ENCODE measurements around the gene SERPINE1. TPM values are rescaled to one million over a fixed set of nuclear protein-coding genes. Genes with fewer than 3 reads are reported as not detected.

SERPINE1 gene
- total and polyA plus RNA-seq, 2 of the 4 experiments (the other 2 are of a cell fraction) = 1,441 to 2,783 TPM

- BruUV-seq (replicated peaks) = no TSS peak
- Histone ChIP-seq H3K27me3 (ENCODE audit: control insufficient read depth, insufficient read depth, low read length) (no peaks in the 10 kb centered on the region), H3K4me2 (ENCODE audit: low read depth, low read length) (peak overlapping the region; percentile 25; the same call in 1 of the 2 replicates), H3K9me3 (ENCODE audit: control insufficient read depth, insufficient read depth, low read length) (no peaks in the 10 kb centered on the region), H3K4me3 (ENCODE audit: insufficient read depth, low read depth, low read length) (no peak overlapping the region), H4K8ac (ENCODE audit: low read depth in 2 of 2, low read length in 2 of 2) (peak overlapping the region; percentile 53 to 85; a peak in 3 of 4 replicates), H3K36me3 (ENCODE audit: control insufficient read depth, insufficient read depth, low read length) (no peaks in the 10 kb centered on the region), H3K18ac (ENCODE audit: low read depth, low read length) (peak overlapping the region; percentile 82; the same call in 1 of the 2 replicates), H3K79me1 (ENCODE audit: low read depth in 1 of 2, low read length in 2 of 2) (peaks cover 11 to 58% of the 10 kb centered on the region in 2 experiments), H4K91ac (ENCODE audit: insufficient read depth, low read depth, low read length) (peak overlapping the region; percentile 99), H3K14ac (replicated peaks; ENCODE audit: low read depth, low read length) (peak overlapping the region; percentile 92), H3K9me1 (ENCODE audit: insufficient read depth, low read length) (peaks cover 18% of the 10 kb centered on the region), H2BK15ac (ENCODE audit: low read depth, low read length) (peak overlapping the region; percentile 69), H2AK5ac (ENCODE audit: low read depth, low read length) (peak overlapping the region; percentile 99), H3K23ac (ENCODE audit: low read depth, low read length) (0 out of 2 replicates have a peak overlapping the region, but pooled peaks have one; percentile 1), H2BK5ac (ENCODE audit: low read depth, low read length, poor library complexity, severe bottlenecking) (peak overlapping the region; percentile 99), H2BK20ac (ENCODE audit: low read depth, low read length) (peak overlapping the region; percentile 97), H4K20me1 (ENCODE audit: insufficient read depth, low read length) (no peaks in the 10 kb centered on the region; the same call in 1 of the 2 replicates), H3K56ac (ENCODE audit: extremely low read depth, insufficient read depth, low read length) (peak overlapping the region; percentile 75), H2AK9ac (replicated peaks; ENCODE audit: low read depth, low read length, poor library complexity) (peak overlapping the region; percentile 89), H3K4ac (ENCODE audit: low read depth, low read length) (peak overlapping the region; percentile 99), H3K4me1 (ENCODE audit: control insufficient read depth, insufficient read depth, low read length) (peaks cover 23% of the 10 kb centered on the region), H2AFZ (replicated peaks; ENCODE audit: low read length, poor library complexity) (no peak overlapping the region), H2BK120ac (ENCODE audit: low read depth, low read length) (peak overlapping the region; percentile 99), H3K9ac (ENCODE audit: low read depth, low read length) (peak overlapping the region; percentile 41; the same call in 1 of the 2 replicates), H4K5ac (ENCODE audit: low read depth, low read length) (peak overlapping the region; percentile 69; the same call in 1 of the 2 replicates), H3K27ac (ENCODE audit: insufficient read depth, low read length) (peak overlapping the region; percentile 57)
- no peak for DNase-seq
- ATAC-seq (ENCODE audit: low read depth) = no peak
- intact Hi-C loops (cut with micrococcal nuclease) (no loop called here), in situ Hi-C loops (cut with MboI; ENCODE audit: low sequenced_read_pairs) (loop anchor here (25.0 kb wide), 1 partner anchor 665 kb away; the partner anchor contains the start of genes MEPCE, PPP1R35 and ZCWPW1), dilution Hi-C loops (cut with HindIII; ENCODE audit: low sequenced_read_pairs, unreplicated experiment) (no loop called here)
- POLR2A ChIA-PET (ENCODE audit: unreplicated experiment) = no interaction called here
- no CpG with 5 or more reads among the region's 6 CpGs for WGBS, 2 experiments (ENCODE audit: extremely low coverage in 2 of 2, insufficient read length in 1 of 2)
- CTCF ChIA-PET = interaction anchor here (1.2 to 1.4 kb wide), 2 partner anchors 8 to 25 kb away, joined by 3 to 4 read pairs; partner anchors contain the start of gene SERPINE1
- no peak for TF ChIP-seq NFE2L2 (IDR thresholded peaks at IDR 0.05; ENCODE audit: low read depth, low read length)
- TF ChIP-seq BHLHE40 (IDR thresholded peaks at IDR 0.05; ENCODE audit: low read depth, low read length) = no peak
- TF ChIP-seq ELK1 (IDR thresholded peaks at IDR 0.05; ENCODE audit: borderline replicate concordance, low read depth, low read length) = no peak
- no peak for TF ChIP-seq POLR2A (IDR thresholded peaks at IDR 0.05; ENCODE audit: low read depth, low read length)
- no peak for TF ChIP-seq RFX5 (IDR thresholded peaks at IDR 0.05; ENCODE audit: low read depth, low read length)
- TF ChIP-seq RAD21 (IDR thresholded peaks at IDR 0.05; ENCODE audit: low read length) = no peak
- no peak for TF ChIP-seq MAZ (IDR thresholded peaks at IDR 0.05; ENCODE audit: borderline replicate concordance, low read depth, low read length)
- TF ChIP-seq CHD1 (IDR thresholded peaks at IDR 0.05; ENCODE audit: low read depth, low read length) = no peak
- no peak for TF ChIP-seq RCOR1 (IDR thresholded peaks at IDR 0.05; ENCODE audit: insufficient replicate concordance, low read length)
- TF ChIP-seq CEBPB (IDR thresholded peaks at IDR 0.05; ENCODE audit: low read depth, low read length) = no peak
- TF ChIP-seq SMC3 (IDR thresholded peaks at IDR 0.05; ENCODE audit: low read depth, low read length) = no peak
Measured at GRCh38 chr7:101102026-101102425, 24.9 kb upstream of the SERPINE1 start.

Measured in IMR-90 (cell line).